ENCODE measurements around the gene TRAIP. TPM values are rescaled to one million over a fixed set of nuclear protein-coding genes. Genes with fewer than 3 reads are reported as not detected.

Gene TRAIP
- total and polyA plus RNA-seq, 8 donors: 0.79 to 2.5 (median 1.1) TPM

DNA sequence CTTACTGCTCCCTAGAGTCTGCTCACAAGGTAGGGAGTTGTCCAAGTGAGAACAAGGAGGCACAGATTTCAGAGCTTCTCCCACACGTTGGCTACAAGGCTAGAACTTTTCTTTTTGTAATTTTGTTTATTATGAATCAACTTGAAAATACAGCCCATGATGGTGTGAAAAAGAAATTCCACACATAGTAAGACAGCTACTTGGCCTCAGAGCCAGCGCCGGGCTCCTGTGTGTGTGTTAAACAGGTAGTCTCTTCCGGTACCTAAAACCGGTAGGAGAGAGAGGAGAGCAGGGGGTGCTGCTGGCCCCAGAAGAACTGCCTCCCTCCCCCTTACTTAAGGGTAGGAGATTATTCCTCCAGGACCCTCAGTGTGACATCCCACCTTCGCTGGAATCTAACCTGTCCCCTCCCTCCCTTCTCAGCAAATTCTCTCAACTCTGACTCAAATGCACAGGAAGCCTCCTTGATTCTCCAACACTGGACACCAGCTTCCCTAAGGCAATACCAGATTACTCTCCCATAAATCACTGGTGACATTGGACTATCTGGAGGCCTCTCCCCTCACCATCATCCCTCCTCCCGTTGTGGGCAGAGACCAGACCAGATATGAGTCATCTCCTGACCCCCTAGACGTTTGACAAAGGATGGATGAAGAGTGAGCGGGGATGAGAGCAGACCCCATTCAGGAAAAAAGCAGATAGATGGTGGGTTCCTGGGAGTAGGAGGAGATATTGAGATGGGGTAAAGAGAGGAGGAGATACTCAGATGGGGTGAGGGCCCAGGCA lies 65.5 kb downstream of the TRAIP start:
- H3K4me1 ChIP-seq: peaks cover 0 to 5% (median 0%) of the 10 kb centered on the region in 3 donors
- TF ChIP-seq, protein P1, sequence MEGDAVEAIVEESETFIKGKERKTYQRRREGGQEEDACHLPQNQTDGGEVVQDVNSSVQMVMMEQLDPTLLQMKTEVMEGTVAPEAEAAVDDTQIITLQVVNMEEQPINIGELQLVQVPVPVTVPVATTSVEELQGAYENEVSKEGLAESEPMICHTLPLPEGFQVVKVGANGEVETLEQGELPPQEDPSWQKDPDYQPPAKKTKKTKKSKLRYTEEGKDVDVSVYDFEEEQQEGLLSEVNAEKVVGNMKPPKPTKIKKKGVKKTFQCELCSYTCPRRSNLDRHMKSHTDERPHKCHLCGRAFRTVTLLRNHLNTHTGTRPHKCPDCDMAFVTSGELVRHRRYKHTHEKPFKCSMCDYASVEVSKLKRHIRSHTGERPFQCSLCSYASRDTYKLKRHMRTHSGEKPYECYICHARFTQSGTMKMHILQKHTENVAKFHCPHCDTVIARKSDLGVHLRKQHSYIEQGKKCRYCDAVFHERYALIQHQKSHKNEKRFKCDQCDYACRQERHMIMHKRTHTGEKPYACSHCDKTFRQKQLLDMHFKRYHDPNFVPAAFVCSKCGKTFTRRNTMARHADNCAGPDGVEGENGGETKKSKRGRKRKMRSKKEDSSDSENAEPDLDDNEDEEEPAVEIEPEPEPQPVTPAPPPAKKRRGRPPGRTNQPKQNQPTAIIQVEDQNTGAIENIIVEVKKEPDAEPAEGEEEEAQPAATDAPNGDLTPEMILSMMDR (IDR thresholded peaks at IDR 0.05): no peak
- no peaks in the 10 kb centered on the region for H3K9me3 ChIP-seq
- intact Hi-C loops (cut with DNase I): no loop called here
- FAIRE-seq: no peak
- H3K27ac ChIP-seq: no peak overlapping the region
- H3K36me3 ChIP-seq: no peaks in the 10 kb centered on the region
- no peak for ATAC-seq
- H3K4me3 ChIP-seq: no peak overlapping the region
- 64 to 71% methylated on average over 9 of the region's 9 CpGs for WGBS, 2 donors
- peak in 1 of 6 donors; percentile 13 for DNase-seq
- no peaks in the 10 kb centered on the region for H3K27me3 ChIP-seq

DNA sequence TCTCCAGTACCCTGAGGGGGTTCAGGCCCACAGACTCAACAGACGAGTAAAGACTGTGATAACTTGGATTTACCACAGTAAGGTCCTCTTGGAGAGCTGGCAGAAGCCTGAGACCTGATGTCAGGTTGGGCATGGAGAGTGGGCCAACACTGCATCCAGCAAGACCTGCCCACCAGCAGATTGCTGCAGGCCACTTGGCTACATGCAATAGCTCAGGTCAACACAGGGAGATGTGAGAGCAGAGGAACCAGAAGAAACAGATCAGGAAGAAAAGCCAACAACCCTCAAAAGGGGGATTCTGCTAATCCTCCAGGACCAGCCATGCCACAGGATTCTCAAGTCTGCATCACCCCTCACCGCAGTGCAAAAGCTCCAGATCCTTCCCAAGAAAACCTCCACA lies 68.3 kb downstream of the TRAIP start:
- FAIRE-seq (no peak), DNase-seq (peak in 1 of 6 donors; percentile 16), ATAC-seq (no peak)
- no peak overlapping the region for H3K4me3 ChIP-seq
- peaks cover 0 to 11% (median 7%) of the 10 kb centered on the region in 3 donors for H3K4me1 ChIP-seq
- no peaks in the 10 kb centered on the region for H3K36me3 ChIP-seq
- intact Hi-C loops (cut with DNase I): no loop called here
- H3K27ac ChIP-seq: no peak overlapping the region
- H3K9me3 ChIP-seq: no peaks in the 10 kb centered on the region
- TF ChIP-seq, protein P1 (IDR thresholded peaks at IDR 0.05): no peak
- 93 to 94% methylated on average over 2 of the region's 2 CpGs for WGBS, 2 donors
- no peaks in the 10 kb centered on the region for H3K27me3 ChIP-seq

DNA sequence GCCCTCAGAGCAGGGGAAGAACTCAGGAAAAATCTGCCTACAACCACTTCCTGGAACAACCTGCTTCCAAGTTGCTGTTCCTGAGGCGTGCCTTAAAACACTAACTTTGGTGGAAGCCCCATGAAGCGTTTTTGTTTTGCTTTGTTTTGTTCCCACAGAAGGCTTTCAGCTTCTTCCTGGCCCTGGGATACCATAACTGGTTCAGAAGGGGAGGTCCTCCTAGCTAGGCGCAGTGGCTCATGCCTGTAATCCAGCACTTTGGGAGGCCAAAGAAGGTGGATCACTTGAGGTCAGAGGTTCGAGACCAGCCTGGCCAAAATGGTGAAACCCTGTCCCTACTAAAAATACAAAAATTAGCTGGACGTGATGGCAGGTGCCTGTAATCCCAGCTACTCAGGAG lies 68.8 kb downstream of the TRAIP start:
- Histone ChIP-seq H3K4me1 (peaks cover 0 to 11% (median 7%) of the 10 kb centered on the region in 3 donors), H3K27me3 (no peaks in the 10 kb centered on the region), H3K4me3 (no peak overlapping the region), H3K36me3 (no peaks in the 10 kb centered on the region), H3K9me3 (no peaks in the 10 kb centered on the region), H3K27ac (no peak overlapping the region)
- FAIRE-seq (no peak), ATAC-seq (no peak), DNase-seq (peak in 2 of 6 donors; percentile 2 to 30)
- TF ChIP-seq, protein P1 (IDR thresholded peaks at IDR 0.05): no peak
- intact Hi-C loops (cut with DNase I): no loop called here
- 84 to 93% methylated on average over 5 of the region's 5 CpGs for WGBS, 2 donors

DNA sequence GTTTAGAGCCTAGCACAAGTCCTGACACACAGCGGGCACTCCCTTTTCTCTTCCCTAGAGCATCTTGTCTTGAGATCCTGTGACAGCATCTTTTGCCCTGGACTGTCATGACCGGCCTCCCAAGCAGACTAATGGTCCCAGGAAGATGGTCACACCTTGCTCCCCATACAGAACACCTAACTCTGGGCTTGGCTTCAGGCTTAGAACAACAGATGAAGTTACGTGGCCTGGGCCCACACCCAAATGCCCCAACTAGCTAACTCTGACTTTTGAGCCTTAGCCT lies 69.2 kb downstream of the TRAIP start:
- Histone ChIP-seq H3K27ac (peak overlapping the region in 3 of 4 donors; percentile 92 to 97 (median 96)), H3K4me1 (peaks cover 0 to 11% (median 7%) of the 10 kb centered on the region in 3 donors), H3K36me3 (no peaks in the 10 kb centered on the region), H3K9me3 (no peaks in the 10 kb centered on the region), H3K4me3 (peak overlapping the region in 2 of 4 donors; percentile 94 to 99), H3K27me3 (no peaks in the 10 kb centered on the region)
- TF ChIP-seq, protein P1 (IDR thresholded peaks at IDR 0.05): no peak
- intact Hi-C loops (cut with DNase I): no loop called here
- ATAC-seq (no peak), DNase-seq (no peak), FAIRE-seq (no peak)
- WGBS, 2 donors: 76 to 80% methylated on average over 3 of the region's 3 CpGs

Data from pancreas (tissue), 10 donors.